RWPE1 (cell line): ENCODE measurements around the gene MEX3C.
A peak's percentile ranks its signal among the peaks of the same experiment; 100 is the strongest.

Source experiments
- CTCF ChIA-PET: fragments of 350-600 bp; sonication (Branson Sonifier 250); formaldehyde crosslinking; extraction: SDS; loops from one replicate; lab custom pipeline; 2021; lab: Yijun Ruan, JAX
- POLR2A ChIA-PET: fragments of 400-600 bp; formaldehyde crosslinking; extraction: SDS; loops from one replicate; lab custom pipeline; 2020; ENCODE audit warnings: antibody characterized with exemption; ENCODE audit not compliant: low non-redundant PET; lab: Yijun Ruan, JAX
- DNase-seq: peaks from one replicate; pipeline ENCODE4 v3.0.0; 2012; ENCODE audit warnings: low spot score
- H3K27ac ChIP-seq: fragments of 450-650 bp; 2 replicates; pipeline ENCODE4 v1.5.1; 2017
- CTCF ChIP-seq: fragments of 450-650 bp; conservative IDR thresholded peaks from 2 replicates; pipeline ENCODE4 v1.5.1; 2017; ENCODE audit warnings: low read depth, mild to moderate bottlenecking

Gene MEX3C

GRCh38 chr18:51138936-51139335 lies 58.5 kb downstream of the MEX3C start:
- H3K27ac ChIP-seq = no peak overlapping the region
- no peak for DNase-seq
- ChIA-PET CTCF (no interaction called here), POLR2A (no interaction called here)
- no peak for TF ChIP-seq CTCF

- TF ChIP-seq CTCF = no peak
- DNase-seq = no peak
- peak overlapping the region; percentile 53 for H3K27ac ChIP-seq
- ChIA-PET CTCF (no interaction called here), POLR2A (no interaction called here)
Measured at GRCh38 chr18:51137891-51138290, 59.6 kb downstream of the MEX3C start.

GRCh38 chr18:51137026-51137729 lies 60.3 kb downstream of the MEX3C start:
- no peak for DNase-seq
- peak overlapping the region; percentile 53 for H3K27ac ChIP-seq
- no peak for TF ChIP-seq CTCF
- ChIA-PET CTCF (interaction anchor here (0.7 kb wide), 1 partner anchor 603 kb away, joined by 3 read pairs; no protein-coding TSS in a partner anchor), POLR2A (no interaction called here)

- peak overlapping the region; percentile 96 for H3K27ac ChIP-seq
- ChIA-PET CTCF (no interaction called here), POLR2A (no interaction called here)
- no peak for TF ChIP-seq CTCF
- DNase-seq = no peak
Measured at GRCh38 chr18:51135795-51136194, 61.7 kb downstream of the MEX3C start.

GRCh38 chr18:51135364-51135763 lies 62.1 kb downstream of the MEX3C start:
- ChIA-PET POLR2A (interaction anchor here (0.7 kb wide), 1 partner anchor 24 kb away, joined by 5 read pairs; no protein-coding TSS in a partner anchor), CTCF (no interaction called here)
- no peak for TF ChIP-seq CTCF
- H3K27ac ChIP-seq = peak overlapping the region; percentile 96
- peak; percentile 48 for DNase-seq

- ChIA-PET CTCF (no interaction called here), POLR2A (interaction anchor here (0.7 kb wide), 1 partner anchor 24 kb away, joined by 5 read pairs; no protein-coding TSS in a partner anchor)
- peak overlapping the region; percentile 96 for H3K27ac ChIP-seq
- no peak for DNase-seq
- TF ChIP-seq CTCF = no peak
Measured at GRCh38 chr18:51134721-51135120, 62.8 kb downstream of the MEX3C start.
